HG02588 (cell line): ENCODE measurements around the gene TBC1D5.

Source experiments
- ATAC-seq: cut with Tn5 transposase; IDR thresholded peaks from one replicate; pipeline ENCODE4 v1.9.1; 2021; ENCODE audit warnings: mild to moderate bottlenecking, moderate library complexity; ENCODE audit not compliant: unreplicated experiment

Gene TBC1D5

DNA sequence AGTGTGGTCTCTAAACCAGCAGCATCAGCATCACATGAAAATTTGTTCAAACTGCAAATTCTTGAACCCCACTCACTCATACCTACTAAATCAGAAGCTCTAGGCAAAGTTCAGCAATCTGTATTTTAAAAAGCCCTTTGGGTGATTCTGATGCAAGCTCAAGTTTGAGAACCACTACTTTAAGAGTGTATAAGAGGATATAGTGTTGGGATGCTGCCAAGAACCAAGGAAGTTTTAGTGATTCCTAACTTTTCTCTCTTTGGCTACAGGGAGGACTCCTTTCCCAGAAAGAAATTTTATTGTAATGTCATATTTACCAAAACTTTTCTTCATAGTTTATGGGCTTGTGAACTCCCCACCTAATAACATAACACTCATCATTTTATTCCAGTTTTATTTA lies 422.2 kb downstream of the TBC1D5 start:
- no peak for ATAC-seq

DNA sequence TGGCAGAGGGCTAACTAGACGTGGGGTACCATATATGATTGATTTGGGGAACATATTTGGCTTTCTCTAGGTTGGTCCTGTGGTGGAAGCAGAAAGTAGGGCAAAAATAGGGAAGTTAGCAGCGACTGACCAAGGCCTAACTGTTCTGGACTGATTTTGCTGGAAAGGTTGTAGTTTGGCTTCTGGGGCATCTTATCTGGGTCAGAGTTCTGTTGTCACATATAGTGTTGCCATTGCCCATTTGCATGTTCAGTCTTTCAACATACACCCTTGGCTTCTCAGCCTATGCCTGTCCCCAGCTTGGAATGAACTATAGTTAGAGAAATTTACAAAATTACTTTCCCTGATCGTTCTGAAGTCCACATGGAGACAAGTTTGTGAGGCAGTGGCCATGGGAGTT lies 426.5 kb downstream of the TBC1D5 start:
- ATAC-seq, result no peak

DNA sequence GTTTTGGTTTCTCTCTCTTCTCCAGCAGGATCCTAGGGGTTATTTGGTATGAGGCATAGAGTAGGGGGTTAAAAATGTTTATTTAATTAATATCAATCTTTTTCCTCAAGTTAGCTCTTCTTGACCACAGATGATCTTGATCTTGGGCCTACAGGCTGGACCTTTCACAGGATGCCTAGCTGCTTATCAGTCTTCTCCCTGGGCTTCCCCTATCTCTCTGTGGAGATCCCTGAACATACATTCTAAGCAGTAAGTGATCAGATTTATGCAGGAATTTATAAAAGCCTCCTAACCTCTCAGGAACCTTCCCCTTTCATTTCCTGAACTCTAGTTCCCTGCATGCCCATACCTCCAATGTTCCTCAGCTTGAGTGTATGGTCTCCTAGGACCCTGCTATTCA lies 428.3 kb downstream of the TBC1D5 start:
- no peak for ATAC-seq

DNA sequence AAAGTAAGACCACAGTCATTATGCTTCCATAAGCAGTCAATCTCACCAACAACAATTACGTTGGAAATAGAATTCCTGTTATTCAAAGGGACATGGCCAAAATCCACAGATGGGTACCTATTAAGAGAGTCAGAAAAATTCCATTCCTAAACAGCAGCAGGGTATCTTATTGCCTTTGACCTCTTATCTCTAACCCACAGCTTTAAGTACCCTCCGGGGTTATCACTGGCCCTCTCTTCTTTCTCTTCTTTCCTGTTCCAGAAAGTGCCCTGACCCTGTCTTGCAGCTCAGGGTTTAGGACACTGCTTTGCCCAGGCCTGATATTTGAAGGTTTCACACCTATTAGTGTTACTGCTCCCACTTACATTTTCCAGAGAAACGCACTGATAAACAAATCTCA lies 428.7 kb downstream of the TBC1D5 start:
- no peak for ATAC-seq

DNA sequence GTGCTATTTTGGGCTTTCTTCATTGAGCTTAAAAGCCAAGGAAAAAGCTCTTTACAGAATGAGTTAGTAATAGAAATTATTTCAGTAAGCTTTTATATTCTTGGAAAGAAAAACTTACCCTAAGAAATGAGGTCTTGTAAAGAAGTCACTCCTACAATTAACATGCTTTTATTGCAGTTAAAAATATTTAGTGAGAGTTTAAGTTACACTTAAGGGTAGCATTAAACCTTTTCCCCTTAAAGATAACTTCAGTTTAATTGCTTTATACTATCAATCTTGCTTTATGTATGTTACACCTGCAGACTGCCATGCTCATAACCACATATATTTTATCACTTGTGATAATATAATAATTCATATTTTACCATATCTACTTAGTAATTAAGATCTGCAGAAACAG lies 431.4 kb downstream of the TBC1D5 start:
- no peak for ATAC-seq

DNA sequence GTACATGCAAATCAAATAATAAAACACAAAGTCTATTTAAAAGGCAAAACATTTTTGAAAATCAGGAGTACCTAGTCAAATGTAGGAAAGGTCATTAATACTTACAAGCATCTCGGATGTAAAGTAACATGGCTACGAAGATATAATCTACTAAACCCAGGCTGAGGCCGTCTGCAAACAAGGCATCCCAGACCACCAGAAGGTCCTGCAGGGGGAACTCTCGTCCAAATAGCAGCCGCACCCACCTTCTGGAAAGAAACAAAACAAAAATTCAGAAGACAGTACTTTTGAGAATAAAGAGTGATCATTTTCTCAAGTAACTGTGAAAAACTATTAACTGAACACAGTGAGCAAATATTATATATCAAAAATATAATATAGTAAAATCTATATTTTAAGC lies 434.5 kb downstream of the TBC1D5 start:
- no peak for ATAC-seq

DNA sequence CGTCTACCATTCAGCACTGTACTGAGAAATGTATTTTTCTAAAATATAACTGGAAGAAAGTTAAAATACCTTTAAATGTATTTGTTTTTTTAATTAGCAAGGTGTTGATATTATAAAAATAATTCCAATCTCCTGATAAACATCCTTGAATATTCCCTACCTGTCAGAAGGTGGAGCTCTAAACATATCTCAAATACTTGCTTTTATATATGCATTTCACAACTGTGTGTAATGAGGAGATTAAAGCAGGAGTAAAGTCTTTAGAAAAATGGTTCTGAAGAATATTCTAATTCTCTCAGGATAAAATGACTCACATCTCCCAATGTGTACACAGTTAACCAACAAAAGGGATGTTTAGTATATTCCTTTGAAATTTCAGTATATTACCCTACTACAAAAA lies 434.9 kb downstream of the TBC1D5 start:
- ATAC-seq, result no peak

DNA sequence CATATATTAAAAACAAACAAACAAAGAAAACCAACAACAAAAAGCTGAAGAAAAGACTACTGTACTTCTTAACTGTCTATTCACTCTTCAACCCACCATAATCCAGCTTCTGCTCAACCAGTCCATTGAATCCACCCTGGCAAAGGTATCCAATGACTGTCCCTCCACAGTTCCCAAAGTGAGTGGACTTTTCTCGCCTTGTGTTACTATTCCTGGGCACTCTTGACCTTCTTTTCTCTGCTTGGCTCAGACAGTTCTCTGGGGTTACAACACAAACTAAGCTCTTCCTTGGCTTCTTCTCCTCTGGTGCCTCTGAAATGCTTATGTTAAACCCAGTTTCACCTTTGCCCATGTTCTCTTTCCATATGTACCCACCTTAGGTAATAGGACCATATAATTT lies 437.5 kb downstream of the TBC1D5 start:
- no peak for ATAC-seq

DNA sequence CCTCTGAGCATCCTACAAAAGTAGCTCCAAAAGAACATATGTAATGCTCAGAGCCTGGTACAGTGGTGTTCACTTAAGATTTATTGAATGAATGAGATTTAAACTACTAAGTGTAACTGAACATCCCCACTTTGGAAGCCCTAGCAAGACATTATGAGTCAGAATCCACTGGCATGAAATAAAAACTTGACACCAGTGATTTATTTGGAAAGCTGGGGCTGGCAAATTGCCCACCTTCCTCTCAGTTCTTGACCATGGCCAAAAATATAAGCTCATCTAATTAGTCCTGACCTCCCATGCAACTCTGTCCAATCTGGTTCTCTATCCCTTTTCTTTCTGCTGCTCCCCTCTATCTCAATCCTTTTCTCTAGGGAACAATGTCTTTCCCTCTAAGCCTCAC lies 439.7 kb downstream of the TBC1D5 start:
- no peak for ATAC-seq

DNA sequence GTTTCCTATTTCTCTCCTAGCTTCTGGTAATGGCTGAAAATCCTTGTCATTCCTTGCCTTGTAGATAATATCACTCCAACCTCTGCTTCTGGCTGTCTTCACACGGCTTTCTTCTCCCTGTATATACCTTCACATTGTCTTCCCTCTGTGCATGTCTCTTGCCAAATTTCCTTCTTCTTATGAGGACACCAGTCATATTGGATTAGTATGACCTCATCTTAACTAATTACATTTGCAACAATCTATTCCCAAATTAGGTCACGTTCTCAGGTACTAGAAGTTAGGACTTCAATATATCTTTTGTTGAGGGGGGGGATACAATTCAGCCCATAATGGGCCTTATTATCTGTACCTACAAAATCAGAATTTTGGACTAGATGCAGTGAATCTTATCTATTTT lies 440.3 kb downstream of the TBC1D5 start:
- no peak for ATAC-seq

DNA sequence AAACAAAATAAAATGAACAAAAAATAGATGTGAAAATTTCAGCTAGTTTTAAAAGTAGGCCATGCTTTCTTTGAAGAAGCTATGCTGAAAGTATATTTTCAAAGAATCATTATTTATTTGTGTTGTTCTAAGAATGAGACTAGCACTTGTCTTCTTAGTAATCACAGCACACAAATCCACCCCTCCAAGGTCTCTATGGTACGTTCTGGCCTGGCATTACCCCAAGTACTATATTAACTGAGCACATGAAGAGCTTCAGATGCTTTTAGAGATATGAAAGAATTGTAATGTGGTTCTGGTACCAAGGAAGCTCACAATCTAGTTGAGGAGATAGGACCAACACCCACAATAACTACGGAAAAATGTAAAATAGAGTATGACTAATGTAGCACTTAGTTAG lies 441.2 kb downstream of the TBC1D5 start:
- ATAC-seq, result no peak

DNA sequence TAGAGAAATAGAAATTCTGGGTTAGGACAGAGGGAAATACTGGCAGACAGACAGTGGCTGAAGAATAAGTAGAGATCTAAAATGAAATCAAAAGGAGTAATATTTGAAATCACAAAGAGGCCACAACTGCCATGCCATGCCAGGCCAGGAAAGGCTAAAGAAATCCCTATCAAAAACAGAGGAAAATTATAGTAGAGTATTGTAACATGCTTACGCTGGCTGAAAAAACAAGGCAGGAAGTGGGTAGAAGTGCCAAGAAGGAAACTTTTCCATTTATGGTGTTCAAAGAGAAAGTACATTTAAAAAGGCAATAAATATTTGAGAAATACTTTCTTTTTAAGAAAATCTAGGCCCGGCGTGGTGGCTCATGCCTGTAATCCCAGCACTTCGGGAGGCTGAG lies 442.0 kb downstream of the TBC1D5 start:
- no peak for ATAC-seq

DNA sequence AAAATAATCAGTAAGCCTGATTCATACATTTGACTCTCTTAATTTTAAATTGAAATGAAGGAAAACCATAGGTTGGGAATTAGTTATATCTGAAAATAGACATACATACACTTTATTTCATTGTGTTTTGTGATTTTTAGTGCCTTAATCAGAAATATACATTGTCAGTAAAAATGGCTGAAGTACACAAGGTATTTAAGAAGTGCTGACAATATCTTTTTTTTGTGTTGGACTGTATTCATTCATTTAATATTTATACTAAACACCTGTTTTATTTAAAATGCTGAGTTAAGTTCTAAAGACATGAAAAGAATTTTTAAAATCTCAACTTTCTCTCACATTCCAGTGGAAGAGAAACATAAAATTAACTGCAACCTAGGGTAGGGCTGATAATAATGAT lies 444.4 kb downstream of the TBC1D5 start:
- no peak for ATAC-seq

DNA sequence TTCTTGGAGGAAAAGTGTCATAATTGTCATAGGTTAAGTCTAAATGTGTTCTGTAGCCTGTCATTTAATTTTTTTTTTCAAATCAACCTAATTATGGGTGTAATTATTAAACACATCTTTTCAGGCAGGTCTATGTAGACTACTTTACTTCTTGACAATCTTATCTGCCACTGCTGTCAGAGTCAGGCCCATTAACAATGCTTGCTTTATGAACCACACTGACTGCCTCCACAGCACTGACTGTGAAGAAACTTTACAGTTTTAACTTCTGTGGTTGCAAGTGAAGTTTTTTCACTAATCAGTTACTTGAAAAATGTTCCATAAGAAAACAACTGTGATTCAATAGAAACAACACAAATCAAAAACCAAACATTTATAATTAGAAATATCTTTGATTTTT lies 449.9 kb downstream of the TBC1D5 start:
- ATAC-seq, result no peak

DNA sequence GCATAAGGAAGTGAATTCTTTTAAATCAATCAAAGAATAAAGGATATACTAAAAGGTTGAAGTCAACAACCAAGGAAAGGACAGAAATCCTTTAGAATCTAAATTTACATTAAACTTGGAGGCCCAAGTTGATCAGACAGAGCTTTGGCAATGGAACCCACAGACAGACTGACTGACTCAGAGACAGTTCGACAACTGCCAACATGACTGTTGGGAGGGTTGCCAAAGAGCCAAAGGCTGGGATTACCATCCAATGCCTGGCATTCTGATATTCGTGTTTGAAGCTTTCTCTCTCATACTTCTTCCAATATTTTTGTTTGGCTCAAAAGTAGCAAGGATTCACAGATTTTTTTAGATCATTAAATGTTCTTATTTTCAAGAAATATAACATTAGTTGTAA lies 451.5 kb downstream of the TBC1D5 start:
- ATAC-seq, result no peak

DNA sequence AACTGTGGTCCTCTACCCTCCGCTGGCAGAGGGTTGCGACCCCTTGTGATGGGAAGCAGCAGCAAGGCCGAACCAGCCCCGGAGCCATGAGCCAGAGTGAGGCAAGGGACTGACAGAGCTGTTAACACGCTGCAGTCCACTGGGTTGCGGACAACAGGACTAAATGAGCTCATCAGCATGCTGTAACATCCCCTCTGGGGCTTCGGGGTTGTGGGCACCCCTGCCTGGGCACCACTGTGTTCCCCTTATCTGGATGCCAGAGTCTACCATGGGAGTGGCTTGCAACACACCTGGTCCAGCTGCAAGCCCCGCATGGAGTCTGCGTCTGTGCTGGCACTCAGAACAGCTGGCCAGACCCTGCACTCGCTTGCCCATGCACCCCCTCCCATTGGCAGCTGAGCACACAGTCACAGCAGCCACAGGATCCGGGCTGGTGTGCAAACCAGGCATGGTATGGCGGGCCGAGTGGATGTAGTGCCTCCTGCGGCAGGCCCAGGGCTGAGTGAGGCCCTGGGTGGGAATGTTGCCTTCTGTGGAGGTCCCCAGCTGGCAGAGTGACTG lies 453.5 kb downstream of the TBC1D5 start:
- ATAC-seq, result no peak

DNA sequence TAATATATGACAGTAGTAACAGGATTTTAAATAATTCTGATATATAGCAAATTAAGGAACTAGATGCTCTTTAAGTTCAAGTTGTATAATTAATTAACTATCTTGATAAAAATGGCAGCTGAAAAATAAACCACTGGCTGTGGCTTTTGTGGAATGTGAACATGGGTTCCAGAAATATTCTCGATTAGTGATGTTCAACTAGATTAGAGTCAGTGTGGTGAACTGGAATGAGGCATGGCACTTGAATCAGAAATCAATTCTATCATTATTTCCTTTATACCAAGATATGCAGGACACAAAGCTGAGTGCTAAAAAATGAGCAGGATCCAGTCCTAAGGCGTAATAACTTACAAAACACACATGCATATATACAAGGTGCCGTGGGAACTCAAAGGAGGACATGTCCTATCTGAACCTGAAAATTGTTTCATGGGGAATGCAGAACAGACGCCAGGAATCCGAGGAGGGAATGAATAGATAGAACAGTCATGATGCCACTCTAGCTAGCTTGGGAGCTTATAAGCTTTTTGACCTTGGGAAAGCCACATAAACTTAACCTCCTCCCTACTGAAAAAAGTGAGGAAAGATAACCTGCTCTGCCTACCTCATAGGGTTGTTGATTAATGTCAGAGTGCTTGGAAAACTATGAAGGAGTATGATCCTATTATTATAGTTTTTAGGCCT lies 455.3 kb downstream of the TBC1D5 start:
- no peak for ATAC-seq

DNA sequence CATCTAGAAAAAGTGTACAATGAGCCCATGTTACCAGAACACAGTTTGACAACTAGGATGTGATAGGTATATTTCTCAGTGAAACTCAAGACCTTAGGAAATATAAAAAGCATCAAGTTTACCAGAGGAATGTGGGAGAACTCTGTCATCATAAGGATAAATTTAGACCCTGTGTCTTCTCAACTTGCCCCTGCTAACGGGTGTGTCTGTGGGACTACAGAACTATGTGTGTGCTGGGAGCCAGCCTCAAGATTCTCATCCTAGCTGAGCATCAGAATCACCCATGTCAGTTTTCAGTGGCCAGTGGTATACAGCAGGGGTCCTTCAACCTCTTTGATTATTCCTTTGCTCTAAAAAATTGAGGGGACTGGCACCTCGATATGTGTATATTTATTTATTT lies 464.4 kb downstream of the TBC1D5 start:
- no peak for ATAC-seq

DNA sequence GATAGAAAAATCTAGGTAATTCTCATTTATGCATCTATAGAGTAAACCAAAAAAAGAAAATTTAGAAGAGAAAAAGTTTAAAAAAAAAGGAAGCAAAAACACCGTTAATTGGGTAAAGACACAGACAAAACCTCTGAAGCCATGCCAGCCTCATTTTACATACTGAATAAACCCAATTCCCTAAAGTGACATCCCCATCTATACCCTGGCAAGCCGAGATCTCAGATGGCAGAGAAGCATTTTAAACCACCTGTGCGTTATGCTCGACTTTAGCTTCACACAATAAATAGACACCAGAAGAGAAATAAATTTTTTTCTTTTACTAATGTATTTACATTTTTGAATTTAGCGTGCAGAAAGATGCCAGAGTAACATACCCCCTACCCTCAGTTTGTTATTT lies 475.6 kb downstream of the TBC1D5 start:
- no peak for ATAC-seq

DNA sequence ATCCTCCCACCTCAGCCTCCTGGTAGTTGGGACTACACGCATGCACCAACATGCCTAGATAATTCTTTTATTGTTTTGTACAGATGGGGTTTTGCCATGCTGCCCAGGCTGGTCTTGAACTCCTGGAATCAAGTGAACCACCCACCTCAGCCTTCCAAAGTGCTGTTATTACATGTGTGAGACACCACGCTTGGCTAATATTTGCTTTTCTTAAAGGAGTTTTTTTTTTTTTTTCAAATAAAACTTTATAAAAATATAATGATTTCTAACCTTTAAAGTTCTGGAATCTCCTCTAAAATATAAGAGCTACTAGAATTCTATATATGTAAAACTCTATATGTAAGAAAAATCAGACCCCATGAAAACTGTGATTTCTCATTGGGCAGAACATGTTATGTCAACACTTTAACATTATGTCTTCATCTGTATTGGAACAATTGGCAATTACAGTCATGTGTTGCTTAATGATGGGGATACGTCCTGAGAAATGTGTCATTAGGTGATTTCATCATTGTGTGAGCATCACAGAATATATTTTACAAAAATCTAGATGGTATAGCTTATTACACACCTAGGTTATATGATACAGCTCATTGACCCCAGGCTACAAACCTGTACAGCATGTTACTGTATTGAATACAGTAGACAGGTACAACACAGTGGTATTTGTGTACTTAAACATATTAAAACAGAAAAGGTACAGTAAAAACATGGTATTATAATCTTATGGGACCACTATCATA lies 480.6 kb downstream of the TBC1D5 start:
- ATAC-seq, result no peak

DNA sequence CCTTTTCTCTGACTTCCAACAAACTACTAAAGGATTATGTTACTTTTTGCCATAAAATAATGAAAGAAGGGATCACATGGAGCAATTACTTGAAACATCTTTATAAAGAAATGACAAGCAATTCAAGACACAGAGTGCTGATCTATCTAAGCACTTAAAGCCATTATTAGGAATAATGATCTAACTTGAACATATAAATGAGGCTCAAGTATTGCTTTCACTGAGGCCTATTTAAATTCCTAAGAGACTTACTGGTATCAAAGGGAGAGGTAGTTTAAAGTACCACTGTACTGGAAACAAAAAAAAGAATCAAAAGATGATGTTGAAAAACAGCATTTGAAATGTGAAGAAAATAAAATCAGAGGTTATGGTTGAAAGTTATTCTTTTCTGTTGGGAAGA lies 482.2 kb downstream of the TBC1D5 start:
- no peak for ATAC-seq

DNA sequence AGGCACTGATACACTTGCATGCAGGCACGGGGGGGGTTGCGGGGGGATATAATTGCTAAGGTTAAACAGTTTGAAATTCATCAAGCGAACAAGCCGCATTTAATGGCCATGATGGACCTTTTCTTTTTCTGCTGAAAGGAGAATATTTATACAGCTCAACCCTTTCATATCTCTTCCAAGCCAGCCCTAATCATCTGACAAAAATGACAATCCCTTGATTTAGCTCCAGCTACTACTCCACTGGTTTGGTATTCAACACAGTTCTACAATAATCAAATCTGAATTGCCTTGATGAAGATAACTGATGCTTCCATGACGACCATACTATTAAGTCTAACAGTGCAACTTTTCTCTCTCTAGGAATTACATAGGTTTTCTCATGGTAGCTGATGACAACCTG lies 482.7 kb downstream of the TBC1D5 start:
- no peak for ATAC-seq
